Measurements from ENCODE around the gene GSTP1.
A peak's percentile ranks its signal among the peaks of the same experiment; 100 is the strongest.
"Not testable (repeated sequence)": the region's sequence is repeated elsewhere in the genome, so short reads cannot be mapped to it uniquely, and the experiment has no call there.

Gene GSTP1

GRCh38 chr11:67583247-67584204 lies at the start of gene GSTP1:
TSS of gene GSTP1 (plus strand) at chr11:67583812. CDS start at chr11:67583844, 32 bp downstream.
- TF ChIP-seq ZNF274 (IDR thresholded peaks at IDR 0.05; ENCODE audit: low read depth, low read length), result no peak
- peak within 1 kb of the TSS; percentile 71 for H3K4me3 ChIP-seq (ENCODE audit: low read length)

GRCh38 chr11:67534070-67534679 lies 49.4 kb upstream of the GSTP1 start:
- no peak overlapping the region for H3K4me3 ChIP-seq (ENCODE audit: low read length)
- TF ChIP-seq ZNF274 (IDR thresholded peaks at IDR 0.05; ENCODE audit: low read depth, low read length), result no peak

- H3K4me3 ChIP-seq (ENCODE audit: low read length), result no peak overlapping the region
- no peak for TF ChIP-seq ZNF274 (IDR thresholded peaks at IDR 0.05; ENCODE audit: low read depth, low read length)
Observed at GRCh38 chr11:67535561-67535960, 48.1 kb upstream of the GSTP1 start.

GRCh38 chr11:67538306-67538705 lies 45.3 kb upstream of the GSTP1 start:
- TF ChIP-seq ZNF274 (IDR thresholded peaks at IDR 0.05; ENCODE audit: low read depth, low read length), result no peak
- no peak overlapping the region for H3K4me3 ChIP-seq (ENCODE audit: low read length)

GRCh38 chr11:67538823-67539505 lies 44.6 kb upstream of the GSTP1 start:
- no peak overlapping the region for H3K4me3 ChIP-seq (ENCODE audit: low read length)
- no peak for TF ChIP-seq ZNF274 (IDR thresholded peaks at IDR 0.05; ENCODE audit: low read depth, low read length)

- TF ChIP-seq ZNF274 (IDR thresholded peaks at IDR 0.05; ENCODE audit: low read depth, low read length), result no peak
- H3K4me3 ChIP-seq (ENCODE audit: low read length), result no peak overlapping the region
Observed at GRCh38 chr11:67539550-67539949, 44.1 kb upstream of the GSTP1 start.

GRCh38 chr11:67541198-67541597 lies 42.4 kb upstream of the GSTP1 start:
- H3K4me3 ChIP-seq (ENCODE audit: low read length), result no peak overlapping the region
- TF ChIP-seq ZNF274 (IDR thresholded peaks at IDR 0.05; ENCODE audit: low read depth, low read length), result no peak

GRCh38 chr11:67542169-67542568 lies 41.4 kb upstream of the GSTP1 start:
- TF ChIP-seq ZNF274 (IDR thresholded peaks at IDR 0.05; ENCODE audit: low read depth, low read length), result no peak
- H3K4me3 ChIP-seq (ENCODE audit: low read length), result no peak overlapping the region

- H3K4me3 ChIP-seq (ENCODE audit: low read length), result no peak overlapping the region
- no peak for TF ChIP-seq ZNF274 (IDR thresholded peaks at IDR 0.05; ENCODE audit: low read depth, low read length)
Observed at GRCh38 chr11:67542971-67543370, 40.6 kb upstream of the GSTP1 start.

GRCh38 chr11:67543585-67543984 lies 40.0 kb upstream of the GSTP1 start:
- H3K4me3 ChIP-seq (ENCODE audit: low read length), result no peak overlapping the region
- TF ChIP-seq ZNF274 (IDR thresholded peaks at IDR 0.05; ENCODE audit: low read depth, low read length), result no peak

- H3K4me3 ChIP-seq (ENCODE audit: low read length), result no peak overlapping the region
- no peak for TF ChIP-seq ZNF274 (IDR thresholded peaks at IDR 0.05; ENCODE audit: low read depth, low read length)
Observed at GRCh38 chr11:67544616-67545242, 38.9 kb upstream of the GSTP1 start.

- H3K4me3 ChIP-seq (ENCODE audit: low read length), result no peak overlapping the region
- no peak for TF ChIP-seq ZNF274 (IDR thresholded peaks at IDR 0.05; ENCODE audit: low read depth, low read length)
Observed at GRCh38 chr11:67545280-67545679, 38.3 kb upstream of the GSTP1 start.

- H3K4me3 ChIP-seq (ENCODE audit: low read length), result not testable (repeated sequence)
Observed at GRCh38 chr11:67548112-67548511, 35.5 kb upstream of the GSTP1 start.

- H3K4me3 ChIP-seq (ENCODE audit: low read length), result no peak overlapping the region
- no peak for TF ChIP-seq ZNF274 (IDR thresholded peaks at IDR 0.05; ENCODE audit: low read depth, low read length)
Observed at GRCh38 chr11:67548555-67549110, 35.0 kb upstream of the GSTP1 start.

Data from GM08714 (cell line).